Endothelial cell (in vitro differentiated cells): ENCODE data around the gene RNASEH1. TPM values are rescaled to one million over a fixed set of nuclear protein-coding genes. Genes with fewer than 3 reads are reported as not detected.
A peak's percentile ranks its signal among the peaks of the same experiment; 100 is the strongest.
"Not testable (repeated sequence)": the region's sequence is repeated elsewhere in the genome, so short reads cannot be mapped to it uniquely, and the experiment has no call there.

ENCODE experiments used
- DNase-seq: peaks from one replicate; pipeline ENCODE4 v3.0.0; 2021; ENCODE audit warnings: low spot score
- H3K27ac Mint-ChIP-seq: one replicate; pipeline ENCODE4 v1.8.0; 2021; ENCODE audit warnings: mixed read lengths, inconsistent platforms; ENCODE audit not compliant: unreplicated experiment
- H3K27me3 Mint-ChIP-seq: one replicate; pipeline ENCODE4 v1.8.0; 2021; ENCODE audit warnings: mild to moderate bottlenecking, moderate library complexity, mixed read lengths, inconsistent platforms; ENCODE audit not compliant: unreplicated experiment
- H3K36me3 Mint-ChIP-seq: one replicate; pipeline ENCODE4 v1.8.0; 2021; ENCODE audit warnings: mild to moderate bottlenecking, low read depth, mixed read lengths, inconsistent platforms; ENCODE audit not compliant: unreplicated experiment
- H3K4me1 Mint-ChIP-seq: one replicate; pipeline ENCODE4 v1.8.0; 2021; ENCODE audit warnings: mild to moderate bottlenecking, mixed read lengths, inconsistent platforms; ENCODE audit not compliant: unreplicated experiment
- H3K4me3 Mint-ChIP-seq: one replicate; pipeline ENCODE4 v1.8.0; 2021; ENCODE audit warnings: mild to moderate bottlenecking, mixed read lengths, inconsistent platforms; ENCODE audit not compliant: unreplicated experiment
- H3K9me3 Mint-ChIP-seq: one replicate; pipeline ENCODE4 v1.8.0; 2021; ENCODE audit warnings: mixed read lengths, inconsistent platforms; ENCODE audit not compliant: unreplicated experiment
- CTCF ChIP-seq: fragments of 200-600 bp; sonication (generic); IDR thresholded peaks from one replicate; pipeline ENCODE4 v1.5.0; 2021; ENCODE audit warnings: antibody characterized with exemption; ENCODE audit not compliant: unreplicated experiment
- total RNA-seq: library from RNA; stranded (reverse); fragmentation: NEBNext Ultra II Directional; extraction: Animal tissue kit (Norgen Biotek cat#: 25700); gene quantifications from one replicate; pipeline ENCODE4 v1.2.1, GENCODE V29; 2021; ENCODE audit not compliant: unreplicated experiment

The RNASEH1 gene
- total RNA-seq, 1 donor from 2014 or later, result 24.4 TPM

- peaks cover 28% of the 10 kb centered on the region for H3K36me3 Mint-ChIP-seq
- peak overlapping the region; percentile 98 for H3K4me3 Mint-ChIP-seq
- no peaks in the 10 kb centered on the region for H3K9me3 Mint-ChIP-seq
- no peak for TF ChIP-seq CTCF
- no peak for DNase-seq
- peaks cover 23% of the 10 kb centered on the region for H3K4me1 Mint-ChIP-seq
- H3K27me3 Mint-ChIP-seq, result peaks cover 5% of the 10 kb centered on the region
- H3K27ac Mint-ChIP-seq, result peak overlapping the region; percentile 88
Observed at GRCh38 chr2:3575534-3576262, 17.6 kb upstream of the RNASEH1 start.

DNA sequence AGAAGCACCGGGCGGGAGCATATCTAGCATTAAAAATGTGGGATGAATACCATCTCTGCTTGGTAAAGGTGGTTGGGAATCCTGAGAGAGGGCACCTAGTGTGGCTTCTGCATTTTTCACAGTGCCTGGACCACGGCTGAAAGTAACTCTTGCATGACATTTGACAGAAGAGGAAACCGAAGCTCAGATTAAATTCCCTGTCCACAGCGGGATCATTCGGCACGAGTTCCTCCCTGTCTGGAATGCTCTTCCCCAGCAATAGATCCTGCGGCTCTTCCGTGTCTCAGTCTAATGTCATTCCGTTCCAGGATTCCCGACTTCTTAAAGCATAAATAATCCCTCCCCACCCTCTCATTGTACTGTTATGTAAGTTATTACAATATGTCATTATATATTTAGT lies 16.0 kb upstream of the RNASEH1 start:
- H3K27ac Mint-ChIP-seq, result no peak overlapping the region

DNA sequence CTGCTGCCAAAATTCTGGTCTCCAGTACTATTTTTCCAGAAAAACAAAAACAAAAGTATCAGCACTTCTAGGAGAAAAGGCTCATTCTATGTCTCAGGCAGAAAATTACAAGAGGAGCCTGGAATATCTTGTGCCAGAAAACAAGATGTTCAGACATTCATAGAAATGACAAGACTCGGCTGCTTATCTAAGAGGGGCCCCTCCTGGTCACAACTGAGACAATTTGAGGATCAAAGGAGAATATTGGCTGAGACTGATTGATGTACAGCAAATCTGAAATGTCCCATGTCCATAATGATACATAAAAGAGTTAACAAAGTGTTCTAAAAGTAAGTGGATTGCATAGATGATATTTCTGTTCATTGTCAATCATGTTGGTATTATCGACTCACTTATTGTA lies 14.5 kb upstream of the RNASEH1 start:
- no peak for TF ChIP-seq CTCF
- no peak for DNase-seq
- no peak overlapping the region for H3K4me3 Mint-ChIP-seq
- peaks cover 9% of the 10 kb centered on the region for H3K36me3 Mint-ChIP-seq
- H3K9me3 Mint-ChIP-seq, result no peaks in the 10 kb centered on the region
- H3K4me1 Mint-ChIP-seq, result peaks cover 15% of the 10 kb centered on the region
- H3K27ac Mint-ChIP-seq, result no peak overlapping the region
- H3K27me3 Mint-ChIP-seq, result peaks cover 5% of the 10 kb centered on the region

More for the DNA sequence above, 16.0 kb upstream of the RNASEH1 start:
- TF ChIP-seq CTCF, result no peak
- H3K36me3 Mint-ChIP-seq, result peaks cover 19% of the 10 kb centered on the region
- H3K4me1 Mint-ChIP-seq, result peaks cover 23% of the 10 kb centered on the region
- DNase-seq, result no peak
- peaks cover 5% of the 10 kb centered on the region for H3K27me3 Mint-ChIP-seq
- H3K4me3 Mint-ChIP-seq, result peak overlapping the region; percentile 98
- H3K9me3 Mint-ChIP-seq, result no peaks in the 10 kb centered on the region

DNA sequence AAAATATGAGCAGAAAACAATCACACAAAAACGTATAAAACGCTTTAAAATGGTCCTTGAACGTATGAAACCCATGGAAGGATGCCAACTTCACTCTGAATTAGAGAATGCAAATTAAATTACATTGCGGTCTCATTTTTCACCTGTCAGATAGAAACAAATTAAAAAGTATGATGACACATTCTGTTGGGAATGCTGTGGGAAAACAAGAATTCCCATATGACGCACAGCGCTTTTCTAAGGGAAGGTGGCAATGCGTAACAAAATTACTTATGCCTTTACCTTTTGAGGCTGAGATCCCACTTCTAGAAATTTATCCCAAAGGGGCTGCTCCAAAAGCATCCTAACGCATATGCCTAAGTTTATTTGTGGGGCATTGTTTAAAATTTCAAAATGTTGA lies 13.2 kb upstream of the RNASEH1 start:
- no peak overlapping the region for H3K4me3 Mint-ChIP-seq
- H3K36me3 Mint-ChIP-seq, result peaks cover 5% of the 10 kb centered on the region
- H3K9me3 Mint-ChIP-seq, result no peaks in the 10 kb centered on the region
- H3K4me1 Mint-ChIP-seq, result peaks cover 6% of the 10 kb centered on the region
- H3K27me3 Mint-ChIP-seq, result peaks cover 8% of the 10 kb centered on the region
- no peak for TF ChIP-seq CTCF
- DNase-seq, result no peak
- no peak overlapping the region for H3K27ac Mint-ChIP-seq

- not testable (repeated sequence) for DNase-seq, H3K27me3 Mint-ChIP-seq, H3K4me3 Mint-ChIP-seq, H3K9me3 Mint-ChIP-seq, H3K4me1 Mint-ChIP-seq, H3K27ac Mint-ChIP-seq, H3K36me3 Mint-ChIP-seq
Observed at GRCh38 chr2:3569656-3570055, 11.5 kb upstream of the RNASEH1 start.
